ENCODE measurements around the gene FUOM. TPM values are rescaled to one million over a fixed set of nuclear protein-coding genes. Genes with fewer than 3 reads are reported as not detected.
"Not testable (repeated sequence)": the region's sequence is repeated elsewhere in the genome, so short reads cannot be mapped to it uniquely, and the experiment has no call there.

The FUOM gene
- polyA plus RNA-seq, 1 donor, result 18.1 TPM

- no peak for DNase-seq
Measured at GRCh38 chr10:133334503-133335245, 23.1 kb downstream of the FUOM start.

- DNase-seq, result no peak
Measured at GRCh38 chr10:133332936-133333699, 24.7 kb downstream of the FUOM start.

- peak; percentile 82 for DNase-seq
Measured at GRCh38 chr10:133329491-133330202, 28.2 kb downstream of the FUOM start.

- DNase-seq, result no peak
Measured at GRCh38 chr10:133328358-133329343, 29.2 kb downstream of the FUOM start.

GRCh38 chr10:133327651-133328357 lies 30.0 kb downstream of the FUOM start:
- no peak for DNase-seq

GRCh38 chr10:133326745-133327650 lies 30.8 kb downstream of the FUOM start:
- no peak for DNase-seq

- DNase-seq, result no peak
Measured at GRCh38 chr10:133326223-133326551, 31.6 kb downstream of the FUOM start.

- no peak for DNase-seq
Measured at GRCh38 chr10:133325440-133326222, 32.2 kb downstream of the FUOM start.

- DNase-seq, result no peak
Measured at GRCh38 chr10:133324857-133325260, 33.0 kb downstream of the FUOM start.

GRCh38 chr10:133324198-133324792 lies 33.5 kb downstream of the FUOM start:
- no peak for DNase-seq

GRCh38 chr10:133322064-133322709 lies 35.6 kb downstream of the FUOM start:
- not testable (repeated sequence) for DNase-seq

- DNase-seq, result not testable (repeated sequence)
Measured at GRCh38 chr10:133320852-133321422, 36.9 kb downstream of the FUOM start.

- no peak for DNase-seq
Measured at GRCh38 chr10:133318494-133319127, 39.2 kb downstream of the FUOM start.

GRCh38 chr10:133316732-133317131 lies 41.1 kb downstream of the FUOM start:
- no peak for DNase-seq

- DNase-seq, result no peak
Measured at GRCh38 chr10:133316266-133316665, 41.6 kb downstream of the FUOM start.

- no peak for DNase-seq
Measured at GRCh38 chr10:133315847-133316246, 42.0 kb downstream of the FUOM start.

GRCh38 chr10:133314911-133315310 lies 42.9 kb downstream of the FUOM start:
- DNase-seq, result no peak
